Smooth muscle cell (in vitro differentiated cells): ENCODE measurements around the gene FRMD4A. TPM values are rescaled to one million over a fixed set of nuclear protein-coding genes. Genes with fewer than 3 reads are reported as not detected.

Experiments
- DNase-seq: peaks from one replicate; lab custom pipeline; 2025; ENCODE audit not compliant: unreplicated experiment; lab: John Stamatoyannopoulos, UW
- H2AFZ ChIP-seq: fragments of 200-600 bp; sonication (generic); 2 replicates; pipeline ENCODE4 v1.6.0; 2016; ENCODE audit warnings: antibody characterized with exemption, low read depth, mild to moderate bottlenecking
- H3F3A ChIP-seq: fragments of 200-600 bp; sonication (generic); 2 replicates; pipeline ENCODE4 v1.6.0; 2017; ENCODE audit warnings: antibody characterized with exemption, low read depth
- H3K27ac ChIP-seq: fragments of 200-600 bp; sonication (generic); 2 replicates; pipeline ENCODE4 v1.5.1; 2016; ENCODE audit warnings: low read depth, mild to moderate bottlenecking
- H3K27me3 ChIP-seq: fragments of 200-600 bp; sonication (generic); 2 replicates; pipeline ENCODE4 v1.6.1; 2016; ENCODE audit warnings: low read depth, mild to moderate bottlenecking
- H3K36me3 ChIP-seq: fragments of 200-600 bp; sonication (generic); 2 replicates; pipeline ENCODE4 v1.5.1; 2016; ENCODE audit warnings: low read depth
- H3K4me1 ChIP-seq: fragments of 200-600 bp; sonication (generic); 2 replicates; pipeline ENCODE4 v1.5.1; 2016; ENCODE audit warnings: low read depth
- H3K4me2 ChIP-seq: fragments of 200-600 bp; sonication (generic); 2 replicates; pipeline ENCODE4 v1.6.0; 2016; ENCODE audit warnings: mild to moderate bottlenecking
- H3K4me3 ChIP-seq: fragments of 200-600 bp; sonication (generic); 2 replicates; pipeline ENCODE4 v1.5.1; 2016; ENCODE audit warnings: mild to moderate bottlenecking
- H3K79me2 ChIP-seq: fragments of 200-600 bp; sonication (generic); 2 replicates; pipeline ENCODE4 v1.6.0; 2016; ENCODE audit warnings: low read depth, mild to moderate bottlenecking
- H3K9ac ChIP-seq: fragments of 200-600 bp; sonication (generic); 2 replicates; pipeline ENCODE4 v1.6.0; 2016; ENCODE audit warnings: low read depth
- H3K9me3 ChIP-seq: fragments of 200-600 bp; sonication (generic); replicated peaks from 2 replicates; pipeline ENCODE4 v1.5.1; 2016; ENCODE audit warnings: low read depth
- H4K20me1 ChIP-seq: fragments of 200-600 bp; sonication (generic); 2 replicates; pipeline ENCODE4 v1.6.0; 2016; ENCODE audit warnings: low read depth
- WGBS: methylation state at CpG from one replicate; pipeline ENCODE4 v1.1.7; 2016; ENCODE audit warnings: low lambda C conversion rate; 5-methylcytosine and 5-hydroxymethylcytosine counted together
- polyA plus RNA-seq: library from polyadenylated mRNA; unstranded; fragments of >200 nt; fragmentation: Nextera tagmentation; extraction: Ambion mirVana; gene quantifications from 2 replicates; pipeline ENCODE4 v1.2.1, GENCODE V29; 2016
- total RNA-seq: library from RNA; depleted of rRNA; stranded (reverse); fragments of >200 nt; gene quantifications from 2 replicates; pipeline ENCODE4 v1.2.3, GENCODE V29; 2014
- TF ChIP-seq, protein P1 (sequence below): fragments of 200-600 bp; sonication (generic); IDR thresholded peaks from 2 replicates; pipeline ENCODE4 v1.5.1; 2017; ENCODE audit warnings: borderline replicate concordance, mild to moderate bottlenecking, antibody characterized with exemption; ENCODE audit not compliant: insufficient read depth, poor library complexity, severe bottlenecking

The FRMD4A gene
- total and polyA plus RNA-seq, 2 experiments from 2014 or later = 3.0 to 5.4 TPM

DNA sequence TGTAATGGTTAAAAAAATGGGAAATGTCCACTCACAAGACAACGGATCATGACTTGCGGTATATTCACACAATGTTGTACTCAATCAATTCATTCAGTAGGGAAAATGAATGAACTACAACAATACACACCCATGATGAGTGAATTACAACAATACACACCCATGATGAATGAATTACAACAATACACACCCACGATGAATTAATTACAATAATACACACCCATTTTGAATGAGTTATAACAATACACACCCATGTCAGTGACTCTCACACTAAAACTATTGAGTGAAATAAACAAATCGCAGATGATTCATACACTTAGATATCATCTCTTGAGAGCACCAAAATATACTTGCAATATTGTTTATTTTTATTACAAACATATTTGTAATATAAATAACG is 174.6 kb downstream of the FRMD4A start:
- H3K36me3 ChIP-seq = no peaks in the 10 kb centered on the region
- 91% methylated on average over 5 of the region's 5 CpGs for WGBS

DNA sequence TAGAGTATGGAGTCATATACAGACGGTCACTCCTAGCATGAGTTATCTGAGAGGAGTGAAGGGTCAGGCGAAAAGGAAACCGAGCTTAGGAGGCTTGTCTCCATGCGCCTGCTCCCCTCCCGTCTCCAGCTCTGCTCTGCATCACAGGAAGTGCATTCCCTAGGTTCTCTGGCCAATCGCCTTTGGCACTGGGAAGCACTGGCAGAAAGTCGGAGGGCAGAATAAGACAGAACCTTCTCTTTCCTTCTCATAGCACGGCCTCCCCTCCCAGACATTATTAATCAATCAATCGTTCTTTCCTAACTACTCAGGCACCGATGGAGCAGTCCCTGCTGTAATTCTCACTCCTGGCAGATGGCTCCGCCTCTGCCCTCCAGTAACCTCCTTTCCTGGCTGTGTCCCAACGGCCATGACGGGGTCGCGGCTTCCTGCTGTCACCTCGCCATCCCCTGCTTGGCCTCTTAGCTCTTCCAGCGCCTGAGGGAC is 177.1 kb downstream of the FRMD4A start:
- Histone ChIP-seq H3K9ac (no peak overlapping the region), H3K36me3 (no peaks in the 10 kb centered on the region), H3K4me2 (no peak overlapping the region), H3K79me2 (no peaks in the 10 kb centered on the region), H4K20me1 (no peaks in the 10 kb centered on the region), H2AFZ (no peak overlapping the region), H3K9me3 (no peaks in the 10 kb centered on the region), H3K27me3 (peaks cover 29% of the 10 kb centered on the region), H3F3A (no peaks in the 10 kb centered on the region), H3K4me3 (no peak overlapping the region), H3K27ac (no peak overlapping the region), H3K4me1 (no peaks in the 10 kb centered on the region)
- 86% methylated on average over 17 of the region's 17 CpGs for WGBS
- no peak for DNase-seq
- TF ChIP-seq, protein P1, sequence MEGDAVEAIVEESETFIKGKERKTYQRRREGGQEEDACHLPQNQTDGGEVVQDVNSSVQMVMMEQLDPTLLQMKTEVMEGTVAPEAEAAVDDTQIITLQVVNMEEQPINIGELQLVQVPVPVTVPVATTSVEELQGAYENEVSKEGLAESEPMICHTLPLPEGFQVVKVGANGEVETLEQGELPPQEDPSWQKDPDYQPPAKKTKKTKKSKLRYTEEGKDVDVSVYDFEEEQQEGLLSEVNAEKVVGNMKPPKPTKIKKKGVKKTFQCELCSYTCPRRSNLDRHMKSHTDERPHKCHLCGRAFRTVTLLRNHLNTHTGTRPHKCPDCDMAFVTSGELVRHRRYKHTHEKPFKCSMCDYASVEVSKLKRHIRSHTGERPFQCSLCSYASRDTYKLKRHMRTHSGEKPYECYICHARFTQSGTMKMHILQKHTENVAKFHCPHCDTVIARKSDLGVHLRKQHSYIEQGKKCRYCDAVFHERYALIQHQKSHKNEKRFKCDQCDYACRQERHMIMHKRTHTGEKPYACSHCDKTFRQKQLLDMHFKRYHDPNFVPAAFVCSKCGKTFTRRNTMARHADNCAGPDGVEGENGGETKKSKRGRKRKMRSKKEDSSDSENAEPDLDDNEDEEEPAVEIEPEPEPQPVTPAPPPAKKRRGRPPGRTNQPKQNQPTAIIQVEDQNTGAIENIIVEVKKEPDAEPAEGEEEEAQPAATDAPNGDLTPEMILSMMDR = no peak

More for the DNA sequence above, 174.6 kb downstream of the FRMD4A start:
- H3K79me2 ChIP-seq = no peaks in the 10 kb centered on the region
- H3F3A ChIP-seq = no peaks in the 10 kb centered on the region
- peaks cover 32% of the 10 kb centered on the region for H3K27me3 ChIP-seq
- no peak overlapping the region for H3K9ac ChIP-seq
- H4K20me1 ChIP-seq = no peaks in the 10 kb centered on the region
- no peak for DNase-seq
- H2AFZ ChIP-seq = no peak overlapping the region
- no peaks in the 10 kb centered on the region for H3K9me3 ChIP-seq
- TF ChIP-seq, protein P1 = no peak
- H3K27ac ChIP-seq = no peak overlapping the region
- H3K4me3 ChIP-seq = no peak overlapping the region
- H3K4me2 ChIP-seq = no peak overlapping the region
- H3K4me1 ChIP-seq = no peaks in the 10 kb centered on the region

DNA sequence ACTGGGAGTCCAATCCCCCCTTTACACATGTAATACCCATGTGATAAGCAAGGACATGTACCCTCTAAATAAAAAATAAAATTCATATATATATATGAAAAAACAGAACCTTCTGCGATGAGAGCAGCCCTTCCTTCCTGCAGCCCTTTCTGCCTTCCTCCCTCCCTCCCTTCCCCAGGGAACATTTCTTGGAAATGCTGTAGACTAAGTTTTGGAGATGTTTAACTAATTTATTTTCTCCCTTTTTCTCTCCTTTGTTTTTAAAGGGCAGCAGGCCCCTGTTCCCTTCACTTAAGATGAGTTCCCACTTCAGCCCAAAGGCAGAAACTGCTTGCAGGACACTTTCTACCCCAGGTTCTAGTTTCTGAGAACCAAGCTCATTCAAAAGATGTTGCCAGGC is 179.2 kb downstream of the FRMD4A start:
- H3F3A ChIP-seq = no peaks in the 10 kb centered on the region
- WGBS = 90% methylated on average over 1 of the region's 1 CpG

DNA sequence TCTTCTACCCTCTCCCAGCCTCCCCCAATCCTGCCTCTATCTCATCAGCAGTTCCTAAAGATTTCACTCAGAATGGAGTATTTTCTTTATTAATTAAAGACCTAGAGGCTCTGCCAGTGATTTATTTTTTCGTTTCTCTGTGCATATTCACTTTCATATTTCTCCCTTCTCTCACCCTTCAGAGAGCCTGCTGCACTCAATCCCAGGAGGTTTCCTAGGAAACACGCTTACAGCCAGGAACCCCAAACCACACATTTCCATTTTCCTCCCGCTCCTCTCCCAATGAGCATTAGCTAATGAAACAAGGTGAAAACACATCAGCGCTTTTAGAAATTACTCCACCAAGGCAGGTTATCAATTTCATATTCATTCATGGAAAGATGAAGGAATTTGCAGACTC is 180.2 kb downstream of the FRMD4A start:
- H3K9ac ChIP-seq = no peak overlapping the region
- 83% methylated on average over 4 of the region's 4 CpGs for WGBS
- H3K4me2 ChIP-seq = no peak overlapping the region
- no peaks in the 10 kb centered on the region for H3K36me3 ChIP-seq
- no peak overlapping the region for H2AFZ ChIP-seq
- TF ChIP-seq, protein P1 = no peak
- no peak for DNase-seq
- H3K4me1 ChIP-seq = no peaks in the 10 kb centered on the region
- H3K9me3 ChIP-seq = no peaks in the 10 kb centered on the region
- no peaks in the 10 kb centered on the region for H3F3A ChIP-seq
- no peak overlapping the region for H3K4me3 ChIP-seq
- H3K27ac ChIP-seq = no peak overlapping the region
- peaks cover 35% of the 10 kb centered on the region for H3K27me3 ChIP-seq
- H3K79me2 ChIP-seq = no peaks in the 10 kb centered on the region
- H4K20me1 ChIP-seq = no peaks in the 10 kb centered on the region

More for the DNA sequence above, 179.2 kb downstream of the FRMD4A start:
- TF ChIP-seq, protein P1 = no peak
- no peaks in the 10 kb centered on the region for H3K9me3 ChIP-seq
- H3K27me3 ChIP-seq = peaks cover 34% of the 10 kb centered on the region
- H3K27ac ChIP-seq = no peak overlapping the region
- H3K79me2 ChIP-seq = no peaks in the 10 kb centered on the region
- no peak overlapping the region for H3K9ac ChIP-seq
- H3K4me3 ChIP-seq = no peak overlapping the region
- no peaks in the 10 kb centered on the region for H3K36me3 ChIP-seq
- H4K20me1 ChIP-seq = no peaks in the 10 kb centered on the region
- no peak overlapping the region for H2AFZ ChIP-seq
- DNase-seq = no peak
- no peaks in the 10 kb centered on the region for H3K4me1 ChIP-seq
- no peak overlapping the region for H3K4me2 ChIP-seq
